OCI-M1 (cell line): ENCODE measurements around the gene FARP2.
A peak's percentile ranks its signal among the peaks of the same experiment; 100 is the strongest.

Experiments used
- DNase-seq: peaks from one replicate; lab custom pipeline; 2025; lab: John Stamatoyannopoulos, UW

Gene FARP2

GRCh38 chr2:241325257-241325656, 30.8 kb upstream of the FARP2 start:
- no peak for DNase-seq

- peak; percentile 24 for DNase-seq
Observed at GRCh38 chr2:241329669-241330615, 26.1 kb upstream of the FARP2 start.

GRCh38 chr2:241330616-241330981, 25.5 kb upstream of the FARP2 start:
- DNase-seq = peak; percentile 24

GRCh38 chr2:241334813-241335212, 21.3 kb upstream of the FARP2 start:
- DNase-seq = no peak

- no peak for DNase-seq
Observed at GRCh38 chr2:241339839-241340630, 16.1 kb upstream of the FARP2 start.

GRCh38 chr2:241340631-241341163, 15.4 kb upstream of the FARP2 start:
- no peak for DNase-seq

GRCh38 chr2:241344925-241345651, 11.0 kb upstream of the FARP2 start:
- no peak for DNase-seq

GRCh38 chr2:241349941-241350340, 6.1 kb upstream of the FARP2 start:
- no peak for DNase-seq

- DNase-seq = no peak
Observed at GRCh38 chr2:241350530-241350877, 5.6 kb upstream of the FARP2 start.

GRCh38 chr2:241350878-241351639, 5.0 kb upstream of the FARP2 start:
- DNase-seq = no peak

GRCh38 chr2:241351640-241352031, 4.4 kb upstream of the FARP2 start:
- DNase-seq = no peak

GRCh38 chr2:241352227-241352626, 3.9 kb upstream of the FARP2 start:
- DNase-seq = no peak

GRCh38 chr2:241354668-241355658, 1.1 kb upstream of the FARP2 start:
- DNase-seq = peak; percentile 79

GRCh38 chr2:241356871-241357260, 781 bp downstream of the FARP2 start:
- peak; percentile 48 for DNase-seq

- DNase-seq = peak; percentile 16
Observed at GRCh38 chr2:241357531-241357930, 1.4 kb downstream of the FARP2 start.

GRCh38 chr2:241358470-241358869, 2.4 kb downstream of the FARP2 start:
- peak; percentile 79 for DNase-seq

GRCh38 chr2:241359481-241360045, 3.5 kb downstream of the FARP2 start:
- no peak for DNase-seq

GRCh38 chr2:241363426-241363825, 7.3 kb downstream of the FARP2 start:
- DNase-seq = peak; percentile 68

GRCh38 chr2:241364781-241365180, 8.7 kb downstream of the FARP2 start:
- no peak for DNase-seq

GRCh38 chr2:241366678-241367077, 10.6 kb downstream of the FARP2 start:
- DNase-seq = no peak
